ENCODE results near the gene CALML3.

CALML3 gene

DNA sequence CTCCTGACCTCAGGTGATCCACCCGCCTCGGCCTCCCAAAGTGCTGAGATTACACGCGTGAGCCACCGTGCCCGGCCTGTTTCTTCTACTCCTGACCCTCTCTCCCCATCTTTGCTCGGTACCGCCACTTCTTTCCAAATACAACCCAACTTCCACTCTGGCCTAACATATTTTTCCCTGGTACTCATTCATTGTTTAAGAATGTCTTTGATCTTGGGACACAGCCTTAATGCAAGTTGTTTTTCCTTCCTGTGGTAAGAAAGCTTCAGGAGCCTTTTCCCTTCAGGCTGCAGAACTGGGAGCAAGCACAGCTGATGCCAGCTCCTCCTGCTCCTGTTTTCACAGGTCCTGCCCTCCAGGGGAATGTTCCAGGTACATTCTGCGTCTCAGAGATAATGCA is 13.7 kb downstream of the CALML3 start:
- no peak for TF ChIP-seq EZH2phosphoT487 (IDR thresholded peaks at IDR 0.05; ENCODE audit: low read depth)
- TF ChIP-seq, protein P1, sequence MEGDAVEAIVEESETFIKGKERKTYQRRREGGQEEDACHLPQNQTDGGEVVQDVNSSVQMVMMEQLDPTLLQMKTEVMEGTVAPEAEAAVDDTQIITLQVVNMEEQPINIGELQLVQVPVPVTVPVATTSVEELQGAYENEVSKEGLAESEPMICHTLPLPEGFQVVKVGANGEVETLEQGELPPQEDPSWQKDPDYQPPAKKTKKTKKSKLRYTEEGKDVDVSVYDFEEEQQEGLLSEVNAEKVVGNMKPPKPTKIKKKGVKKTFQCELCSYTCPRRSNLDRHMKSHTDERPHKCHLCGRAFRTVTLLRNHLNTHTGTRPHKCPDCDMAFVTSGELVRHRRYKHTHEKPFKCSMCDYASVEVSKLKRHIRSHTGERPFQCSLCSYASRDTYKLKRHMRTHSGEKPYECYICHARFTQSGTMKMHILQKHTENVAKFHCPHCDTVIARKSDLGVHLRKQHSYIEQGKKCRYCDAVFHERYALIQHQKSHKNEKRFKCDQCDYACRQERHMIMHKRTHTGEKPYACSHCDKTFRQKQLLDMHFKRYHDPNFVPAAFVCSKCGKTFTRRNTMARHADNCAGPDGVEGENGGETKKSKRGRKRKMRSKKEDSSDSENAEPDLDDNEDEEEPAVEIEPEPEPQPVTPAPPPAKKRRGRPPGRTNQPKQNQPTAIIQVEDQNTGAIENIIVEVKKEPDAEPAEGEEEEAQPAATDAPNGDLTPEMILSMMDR (IDR thresholded peaks at IDR 0.05; ENCODE audit: low read depth, low read length), result no peak
- Histone ChIP-seq H3K27me3 (ENCODE audit: low read depth, low read length) (no peaks in the 10 kb centered on the region), H4K20me1 (ENCODE audit: insufficient read depth, low read length) (no peaks in the 10 kb centered on the region), H3K9me3 (ENCODE audit: insufficient read depth, low read length) (no peaks in the 10 kb centered on the region), H3K4me3 (ENCODE audit: low read length) (no peak overlapping the region), H3K27ac (ENCODE audit: low read length) (no peak overlapping the region), H3K36me3 (replicated peaks; ENCODE audit: low read depth, low read length) (no peaks in the 10 kb centered on the region), H2AFZ (ENCODE audit: low read depth, low read length) (no peak overlapping the region), H3K9ac (ENCODE audit: low read length) (no peak overlapping the region), H3K4me2 (ENCODE audit: low read length) (no peak overlapping the region), H3K79me2 (ENCODE audit: low read length) (no peaks in the 10 kb centered on the region), H3K4me1 (ENCODE audit: low read length) (no peaks in the 10 kb centered on the region)

DNA sequence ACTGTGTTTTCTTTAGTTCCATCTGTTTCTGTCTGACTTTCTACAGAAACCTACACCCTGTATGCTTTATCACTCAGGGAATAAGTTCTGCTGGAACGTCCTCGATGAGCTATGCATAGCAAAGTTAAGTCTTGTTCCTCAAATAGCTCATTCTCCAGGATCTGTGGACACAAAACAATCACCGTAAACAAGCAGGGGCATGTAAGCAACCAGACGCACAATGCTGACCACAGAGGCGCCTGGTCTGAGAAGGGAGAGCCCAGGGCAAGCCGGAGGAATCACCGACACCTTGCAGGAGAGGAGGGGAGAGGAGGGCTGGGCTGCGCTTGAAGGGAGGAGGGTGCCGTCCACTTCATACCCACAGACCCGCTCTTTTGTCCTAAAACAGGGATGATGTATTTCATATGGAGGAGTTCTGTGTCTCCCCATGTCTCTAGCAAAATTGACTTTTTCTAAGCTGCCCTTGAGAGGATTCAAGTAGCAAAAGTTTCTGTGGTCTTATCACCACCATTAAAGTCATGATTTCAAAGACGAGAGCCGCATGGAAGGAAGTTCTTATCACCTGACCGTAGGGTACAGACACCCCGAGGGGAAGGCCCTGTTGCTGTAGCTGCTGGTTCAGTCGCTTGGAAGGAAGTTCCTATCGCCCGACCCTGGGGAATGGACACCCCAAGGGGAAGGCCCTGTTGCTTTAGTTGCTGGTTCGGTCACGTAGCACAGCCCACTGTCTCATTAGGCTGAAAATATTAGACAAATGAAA is 14.3 kb downstream of the CALML3 start:
- Histone ChIP-seq H4K20me1 (ENCODE audit: insufficient read depth, low read length) (no peaks in the 10 kb centered on the region), H3K4me3 (ENCODE audit: low read length) (no peak overlapping the region), H3K79me2 (ENCODE audit: low read length) (no peaks in the 10 kb centered on the region), H3K9me3 (ENCODE audit: insufficient read depth, low read length) (no peaks in the 10 kb centered on the region), H3K4me1 (ENCODE audit: low read length) (no peaks in the 10 kb centered on the region), H3K4me2 (ENCODE audit: low read length) (no peak overlapping the region), H3K9ac (ENCODE audit: low read length) (no peak overlapping the region), H3K27ac (ENCODE audit: low read length) (no peak overlapping the region), H3K36me3 (replicated peaks; ENCODE audit: low read depth, low read length) (no peaks in the 10 kb centered on the region), H2AFZ (ENCODE audit: low read depth, low read length) (no peak overlapping the region), H3K27me3 (ENCODE audit: low read depth, low read length) (no peaks in the 10 kb centered on the region)
- TF ChIP-seq EZH2phosphoT487 (IDR thresholded peaks at IDR 0.05; ENCODE audit: low read depth), result no peak
- TF ChIP-seq, protein P1 (IDR thresholded peaks at IDR 0.05; ENCODE audit: low read depth, low read length), result no peak

DNA sequence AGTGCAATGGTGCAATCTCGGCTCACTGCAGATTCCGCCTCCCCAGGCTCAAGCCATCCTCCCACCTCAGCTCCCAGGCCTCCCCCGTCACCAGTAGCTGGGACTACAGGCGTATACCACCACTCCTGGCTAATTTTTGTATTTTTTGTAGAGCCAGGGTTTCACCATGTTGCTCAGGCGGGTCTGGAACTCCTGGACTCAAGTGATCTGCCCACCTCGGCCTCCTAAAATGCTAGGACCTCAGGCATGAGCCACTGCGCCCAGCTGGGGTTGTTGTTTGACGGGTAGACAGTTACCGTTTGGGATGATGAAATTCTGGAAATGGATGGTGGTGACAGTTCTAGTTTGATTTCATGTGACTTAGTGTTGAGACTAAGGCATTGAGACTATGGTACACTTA is 15.3 kb downstream of the CALML3 start:
- H3K4me2 ChIP-seq (ENCODE audit: low read length), result no peak overlapping the region
- no peak overlapping the region for H3K4me3 ChIP-seq (ENCODE audit: low read length)
- no peak overlapping the region for H3K9ac ChIP-seq (ENCODE audit: low read length)
- no peaks in the 10 kb centered on the region for H3K9me3 ChIP-seq (ENCODE audit: insufficient read depth, low read length)
- H3K36me3 ChIP-seq (replicated peaks; ENCODE audit: low read depth, low read length), result no peaks in the 10 kb centered on the region
- TF ChIP-seq, protein P1 (IDR thresholded peaks at IDR 0.05; ENCODE audit: low read depth, low read length), result no peak
- TF ChIP-seq EZH2phosphoT487 (IDR thresholded peaks at IDR 0.05; ENCODE audit: low read depth), result no peak
- no peaks in the 10 kb centered on the region for H3K27me3 ChIP-seq (ENCODE audit: low read depth, low read length)
- no peak overlapping the region for H2AFZ ChIP-seq (ENCODE audit: low read depth, low read length)
- no peaks in the 10 kb centered on the region for H3K4me1 ChIP-seq (ENCODE audit: low read length)
- no peaks in the 10 kb centered on the region for H4K20me1 ChIP-seq (ENCODE audit: insufficient read depth, low read length)
- no peaks in the 10 kb centered on the region for H3K79me2 ChIP-seq (ENCODE audit: low read length)
- H3K27ac ChIP-seq (ENCODE audit: low read length), result no peak overlapping the region

DNA sequence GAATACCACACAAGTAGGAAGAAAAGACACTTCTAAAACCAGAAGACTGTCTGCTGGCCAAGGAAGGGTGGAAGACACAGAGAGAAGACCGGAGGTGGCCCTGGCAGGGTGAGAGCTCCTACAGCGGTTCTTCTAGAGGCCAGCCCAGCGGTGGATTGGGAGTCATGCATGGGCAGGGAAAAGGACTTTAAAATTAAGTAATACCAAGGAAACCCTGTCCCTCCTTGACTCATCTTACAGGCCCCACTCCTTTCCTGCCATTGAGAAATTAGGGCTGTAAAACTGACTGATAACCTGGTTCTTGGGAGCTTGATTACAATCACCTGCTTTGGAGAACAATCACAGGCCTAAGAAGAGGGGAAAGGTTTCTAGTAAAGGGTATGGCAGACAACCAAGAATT is 16.1 kb downstream of the CALML3 start:
- H3K4me2 ChIP-seq (ENCODE audit: low read length), result no peak overlapping the region
- H3K4me3 ChIP-seq (ENCODE audit: low read length), result no peak overlapping the region
- H3K27me3 ChIP-seq (ENCODE audit: low read depth, low read length), result no peaks in the 10 kb centered on the region
- H4K20me1 ChIP-seq (ENCODE audit: insufficient read depth, low read length), result no peaks in the 10 kb centered on the region
- no peaks in the 10 kb centered on the region for H3K79me2 ChIP-seq (ENCODE audit: low read length)
- TF ChIP-seq, protein P1 (IDR thresholded peaks at IDR 0.05; ENCODE audit: low read depth, low read length), result no peak
- no peak for TF ChIP-seq EZH2phosphoT487 (IDR thresholded peaks at IDR 0.05; ENCODE audit: low read depth)
- no peaks in the 10 kb centered on the region for H3K36me3 ChIP-seq (replicated peaks; ENCODE audit: low read depth, low read length)
- H3K27ac ChIP-seq (ENCODE audit: low read length), result no peak overlapping the region
- no peak overlapping the region for H3K9ac ChIP-seq (ENCODE audit: low read length)
- H3K4me1 ChIP-seq (ENCODE audit: low read length), result no peaks in the 10 kb centered on the region
- no peak overlapping the region for H2AFZ ChIP-seq (ENCODE audit: low read depth, low read length)
- no peaks in the 10 kb centered on the region for H3K9me3 ChIP-seq (ENCODE audit: insufficient read depth, low read length)

Data from OCI-LY3 (cell line).